Stomach smooth muscle (tissue), 2 donors: ENCODE data around the gene MCHR1.

Experiments used
- H3K27ac ChIP-seq: one replicate; pipeline ENCODE4 v1.7.0; 2013; ENCODE audit warnings: mild to moderate bottlenecking, low read length, inconsistent platforms
- H3K27me3 ChIP-seq, 2 donors: one replicate each; pipeline ENCODE4 v1.7.0; 2013; ENCODE audit warnings: low read length in 2 of 2; ENCODE audit not compliant: insufficient read depth in 2 of 2, control insufficient read depth in 1 of 2
- H3K36me3 ChIP-seq, 2 donors: one replicate each; pipeline ENCODE4 v1.7.0; 2013; ENCODE audit warnings: low read length in 2 of 2; ENCODE audit not compliant: control insufficient read depth in 2 of 2, insufficient read depth in 2 of 2
- H3K4me1 ChIP-seq: one replicate; pipeline ENCODE4 v1.7.0; 2013; ENCODE audit warnings: low read length; ENCODE audit not compliant: control insufficient read depth, insufficient read depth
- H3K4me3 ChIP-seq, 2 donors: one replicate each; pipeline ENCODE4 v1.7.0; 2013; ENCODE audit warnings: low read length in 2 of 2
- H3K9ac ChIP-seq, 2 donors: one replicate each; pipeline ENCODE4 v1.7.0; 2013; ENCODE audit warnings: low read length in 2 of 2, mild to moderate bottlenecking in 1 of 2
- H3K9me3 ChIP-seq, 2 donors: one replicate each; pipeline ENCODE4 v1.7.0; 2013; ENCODE audit warnings: low read length in 2 of 2; ENCODE audit not compliant: control insufficient read depth in 2 of 2
- donor health status: healthy.
- donor health status: Pancreatic carcinoma.

The MCHR1 gene

DNA sequence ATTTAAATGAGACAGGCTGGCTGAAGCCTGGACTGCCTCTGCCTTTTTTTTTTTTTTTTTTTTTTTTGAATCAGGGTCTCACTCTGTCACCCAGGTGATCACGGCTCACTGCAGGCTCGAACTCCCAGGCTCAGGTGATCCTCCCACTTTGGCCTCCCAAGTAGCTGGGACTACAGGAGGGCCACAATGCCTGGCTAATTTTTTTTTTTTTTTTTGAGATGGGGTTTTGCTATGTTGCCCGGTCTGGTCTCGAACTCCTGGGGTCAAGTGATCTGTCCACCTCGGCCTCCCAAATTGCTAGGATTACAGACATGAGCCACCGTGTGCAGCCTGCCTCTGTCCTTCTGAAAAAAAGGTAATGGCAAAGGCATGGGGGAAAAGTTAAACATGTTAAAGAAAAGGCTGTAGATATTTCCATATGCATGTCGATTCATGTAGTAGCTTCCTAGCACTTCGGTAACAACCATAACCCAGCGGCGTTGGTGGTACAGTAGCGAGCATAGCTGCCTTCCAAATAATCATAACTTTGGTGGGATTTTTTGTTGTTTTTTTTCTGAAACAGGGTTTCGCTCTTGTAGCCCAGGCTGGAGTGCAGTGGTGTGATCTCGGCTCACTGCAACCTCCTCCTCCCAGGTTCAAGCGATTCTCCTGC is 48.8 kb downstream of the MCHR1 start:
- H3K4me3 ChIP-seq: no peak overlapping the region
- H3K4me1 ChIP-seq: peaks cover 3% of the 10 kb centered on the region
- H3K36me3 ChIP-seq: no peaks in the 10 kb centered on the region
- H3K9ac ChIP-seq: no peak overlapping the region
- H3K27ac ChIP-seq: no peak overlapping the region
- H3K9me3 ChIP-seq: no peaks in the 10 kb centered on the region
- H3K27me3 ChIP-seq: no peaks in the 10 kb centered on the region

DNA sequence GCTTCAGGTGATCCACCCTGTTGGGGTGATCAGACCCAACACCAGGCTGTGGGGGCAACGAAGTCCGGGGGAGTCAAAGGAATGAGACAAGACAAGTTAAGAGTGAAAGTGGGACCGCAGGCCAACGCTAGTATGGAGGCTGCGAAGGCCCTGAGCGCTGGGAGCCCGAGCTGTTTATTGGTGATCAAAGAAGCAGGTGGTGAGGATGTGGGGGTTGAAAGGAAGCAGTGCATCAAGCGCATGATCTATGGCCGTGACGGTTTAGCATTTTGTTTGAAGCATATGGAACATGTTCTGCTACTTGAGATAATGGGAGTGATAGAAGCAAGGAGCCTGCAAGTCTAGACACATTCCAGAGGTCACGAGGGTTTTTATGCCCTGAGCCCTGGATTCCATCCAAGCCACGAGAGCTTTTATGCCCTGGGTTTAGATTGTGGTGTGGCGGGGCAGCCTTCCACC is 49.5 kb downstream of the MCHR1 start:
- no peaks in the 10 kb centered on the region for H3K27me3 ChIP-seq
- H3K36me3 ChIP-seq: no peaks in the 10 kb centered on the region
- H3K4me1 ChIP-seq: peaks cover 3% of the 10 kb centered on the region
- no peak overlapping the region for H3K9ac ChIP-seq
- no peak overlapping the region for H3K4me3 ChIP-seq
- H3K27ac ChIP-seq: no peak overlapping the region
- H3K9me3 ChIP-seq: no peaks in the 10 kb centered on the region

DNA sequence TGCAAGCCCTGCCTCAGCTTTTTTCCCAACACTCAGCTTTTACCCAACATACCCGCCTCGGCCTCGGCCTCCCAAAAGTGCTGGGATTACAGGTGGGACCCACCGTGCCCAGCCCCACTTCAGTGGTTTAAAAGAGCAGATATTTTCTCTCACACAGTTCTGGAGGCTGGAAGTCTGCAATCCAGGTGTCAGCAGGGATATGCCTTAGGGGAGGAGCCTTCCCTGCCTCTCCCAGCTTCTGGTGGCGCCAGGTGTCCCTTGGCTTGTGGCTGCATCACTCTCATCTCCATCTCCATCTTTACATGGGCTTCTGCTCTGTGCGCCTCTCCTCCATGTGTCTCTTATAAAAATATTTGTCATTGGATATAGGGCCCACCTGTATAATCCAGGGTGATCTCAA is 50.0 kb downstream of the MCHR1 start:
- Histone ChIP-seq H3K36me3 (no peaks in the 10 kb centered on the region), H3K27me3 (no peaks in the 10 kb centered on the region), H3K9me3 (no peaks in the 10 kb centered on the region), H3K4me3 (no peak overlapping the region), H3K9ac (no peak overlapping the region), H3K27ac (no peak overlapping the region), H3K4me1 (peaks cover 3% of the 10 kb centered on the region)
